ENCODE results near the gene CCL19.
"Not testable (repeated sequence)": the region's sequence is repeated elsewhere in the genome, so short reads cannot be mapped to it uniquely, and the experiment has no call there.

GRCh38 chr9:34719769-34720025 is 28.6 kb upstream of the CCL19 start:
- not testable (repeated sequence) for TF ChIP-seq SNAI2, RARB (CRISPR knock-in tag; IDR thresholded peaks at IDR 0.05)

Data from SK-N-SH treated with all-trans-retinoic acid at 6 μM for 48 hours (cell line).